Esophagus squamous epithelium (tissue), 5 donors: ENCODE results near the gene RIMKLA. TPM values are rescaled to one million over a fixed set of nuclear protein-coding genes. Genes with fewer than 3 reads are reported as not detected.

Experiments
- DNase-seq: peaks from one replicate; lab custom pipeline; 2025; lab: John Stamatoyannopoulos, UW
- H3K27ac ChIP-seq, 4 donors: fragments of 200-600 bp; sonication (generic); one replicate each; pipeline ENCODE4 v1.5.1; 2016 to 2019; ENCODE audit warnings: mild to moderate bottlenecking in 1 of 4
- H3K27me3 ChIP-seq, 4 donors: fragments of 200-600 bp; sonication (generic); 1 replicate in 3 of 4; 2 replicates in 1 of 4; pipeline versions ENCODE4 v1.5.1 to v1.6.0; 2017 to 2021; ENCODE audit warnings: antibody characterized with exemption in 1 of 4
- H3K36me3 ChIP-seq, 3 donors: fragments of 200-600 bp; sonication (generic); one replicate each; pipeline ENCODE4 v1.5.1; 2016 to 2019
- H3K4me1 ChIP-seq, 3 donors: fragments of 200-600 bp; sonication (generic); one replicate each; pipeline ENCODE4 v1.5.1; 2017 to 2019
- H3K4me3 ChIP-seq, 4 donors: fragments of 200-600 bp; sonication (generic); 1 replicate in 3 of 4; 2 replicates in 1 of 4; pipeline ENCODE4 v1.5.1; 2016 to 2019; ENCODE audit warnings: mild to moderate bottlenecking in 2 of 4, moderate library complexity in 1 of 4
- H3K9me3 ChIP-seq, 3 donors: fragments of 200-600 bp; sonication (generic); one replicate each; pipeline ENCODE4 v1.5.1; 2016 to 2019
- POLR2A ChIP-seq, 4 donors: fragments of 450-650 bp; IDR thresholded peaks; one replicate each; pipeline ENCODE4 v1.6.1; 2017; ENCODE audit warnings: antibody characterized with exemption in 4 of 4, mild to moderate bottlenecking in 4 of 4, moderate library complexity in 3 of 4
- WGBS, 2 donors: methylation state at CpG; one replicate each; pipeline ENCODE4 v1.1.5; 2018; 5-methylcytosine and 5-hydroxymethylcytosine counted together
- intact Hi-C: fragments of 100-400 bp; cut with DNase I; formaldehyde crosslinking; loops from one replicate; pipeline ENCODE4 v1.15.0; 2022
- total RNA-seq, 4 donors: library from RNA; depleted of rRNA; stranded (reverse); fragments of >200 nt; gene quantifications; one replicate each; pipeline ENCODE4 v1.1.0, GENCODE V29; 2016
- TF ChIP-seq, protein P1 (sequence below), 6 experiments: fragments of 450-650 bp in 4 of 6; fragments of 200-600 bp in 2 of 6; sonication (generic) in 2 of 6; IDR thresholded peaks; one replicate each; pipeline ENCODE4 v1.5.1; 2016 to 2019; ENCODE audit warnings: antibody characterized with exemption in 6 of 6, mild to moderate bottlenecking in 4 of 6, moderate library complexity in 4 of 6
- donor health status: DM: yes; HTN: yes; CAD: no.

RIMKLA gene
- total RNA-seq, 4 donors from 2014 or later: 0.04 to 0.57 (median 0.06) TPM; not detected in 1

GRCh38 chr1:42386051-42386450 lies 5.5 kb downstream of the RIMKLA start:
- TF ChIP-seq, protein P1, sequence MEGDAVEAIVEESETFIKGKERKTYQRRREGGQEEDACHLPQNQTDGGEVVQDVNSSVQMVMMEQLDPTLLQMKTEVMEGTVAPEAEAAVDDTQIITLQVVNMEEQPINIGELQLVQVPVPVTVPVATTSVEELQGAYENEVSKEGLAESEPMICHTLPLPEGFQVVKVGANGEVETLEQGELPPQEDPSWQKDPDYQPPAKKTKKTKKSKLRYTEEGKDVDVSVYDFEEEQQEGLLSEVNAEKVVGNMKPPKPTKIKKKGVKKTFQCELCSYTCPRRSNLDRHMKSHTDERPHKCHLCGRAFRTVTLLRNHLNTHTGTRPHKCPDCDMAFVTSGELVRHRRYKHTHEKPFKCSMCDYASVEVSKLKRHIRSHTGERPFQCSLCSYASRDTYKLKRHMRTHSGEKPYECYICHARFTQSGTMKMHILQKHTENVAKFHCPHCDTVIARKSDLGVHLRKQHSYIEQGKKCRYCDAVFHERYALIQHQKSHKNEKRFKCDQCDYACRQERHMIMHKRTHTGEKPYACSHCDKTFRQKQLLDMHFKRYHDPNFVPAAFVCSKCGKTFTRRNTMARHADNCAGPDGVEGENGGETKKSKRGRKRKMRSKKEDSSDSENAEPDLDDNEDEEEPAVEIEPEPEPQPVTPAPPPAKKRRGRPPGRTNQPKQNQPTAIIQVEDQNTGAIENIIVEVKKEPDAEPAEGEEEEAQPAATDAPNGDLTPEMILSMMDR (IDR thresholded peaks at IDR 0.05): no peak
- TF ChIP-seq POLR2A (IDR thresholded peaks at IDR 0.05): no peak
- no peak for DNase-seq
- 87 to 89% methylated on average over 5 to 6 of the region's 6 CpGs for WGBS, 2 donors
- no peak overlapping the region for H3K27ac ChIP-seq
- H3K9me3 ChIP-seq: no peaks in the 10 kb centered on the region
- H3K4me1 ChIP-seq: peaks cover 0 to 4% (median 3%) of the 10 kb centered on the region in 3 donors
- H3K4me3 ChIP-seq: no peak overlapping the region
- peaks cover 0 to 50% (median 4%) of the 10 kb centered on the region in 4 donors for H3K27me3 ChIP-seq
- intact Hi-C loops: no loop called here
- no peaks in the 10 kb centered on the region for H3K36me3 ChIP-seq

- Histone ChIP-seq H3K27ac (no peak overlapping the region), H3K36me3 (no peaks in the 10 kb centered on the region), H3K27me3 (peaks cover 0 to 7% (median 0%) of the 10 kb centered on the region in 4 donors), H3K9me3 (no peaks in the 10 kb centered on the region), H3K4me3 (no peak overlapping the region), H3K4me1 (peaks cover 0 to 17% (median 0%) of the 10 kb centered on the region in 3 donors)
- intact Hi-C loops: no loop called here
- TF ChIP-seq POLR2A (IDR thresholded peaks at IDR 0.05): no peak
- TF ChIP-seq, protein P1 (IDR thresholded peaks at IDR 0.05): no peak
- 49 to 83% methylated on average over 2 of the region's 2 CpGs for WGBS, 2 donors
- no peak for DNase-seq
These were observed 11.7 kb downstream of the RIMKLA start for GRCh38 chr1:42392255-42392654.

DNA sequence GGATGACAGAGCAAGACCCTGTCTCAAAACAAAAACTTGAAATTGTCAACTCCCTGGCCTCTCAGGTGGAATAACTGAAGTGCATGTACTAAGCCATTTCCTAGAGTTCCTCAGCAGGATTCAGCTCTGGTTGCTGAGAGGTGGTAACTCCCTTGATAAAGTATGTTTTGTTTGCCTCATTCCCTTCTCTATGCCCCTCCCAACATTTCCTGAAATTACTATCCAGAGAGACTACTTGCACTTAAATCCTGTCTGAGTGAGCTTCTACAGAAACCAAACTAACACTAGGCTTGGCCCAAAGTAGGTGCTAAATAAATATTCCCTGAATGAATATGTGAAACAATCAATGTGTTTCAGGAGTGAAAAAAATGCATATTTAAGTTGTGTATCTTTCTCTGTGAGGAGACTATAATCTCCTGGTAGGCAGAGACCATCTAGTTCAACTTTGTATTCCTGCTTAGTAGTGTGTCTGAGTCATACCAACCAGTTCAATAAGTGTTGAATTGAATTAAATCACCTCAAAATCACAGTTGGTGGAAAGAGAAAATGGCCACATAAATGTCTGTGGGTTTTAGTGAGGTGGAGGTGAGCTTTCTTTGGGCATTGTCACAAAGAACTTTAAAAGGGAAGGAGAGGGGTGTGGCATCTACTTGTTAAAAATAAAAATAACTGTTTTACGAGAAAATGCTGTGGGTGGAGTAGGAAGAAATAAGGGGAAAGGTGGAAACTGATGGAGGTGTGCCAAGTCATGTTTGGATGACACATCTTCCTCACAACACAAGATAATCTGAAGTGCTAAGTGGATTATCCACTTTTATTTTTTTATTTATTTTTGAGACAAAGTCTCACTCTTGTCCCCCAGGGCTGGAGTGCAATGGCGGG lies 12.6 kb downstream of the RIMKLA start:
- Histone ChIP-seq H3K36me3 (no peaks in the 10 kb centered on the region), H3K27ac (no peak overlapping the region), H3K9me3 (no peaks in the 10 kb centered on the region), H3K4me3 (no peak overlapping the region), H3K4me1 (peaks cover 0 to 17% (median 0%) of the 10 kb centered on the region in 3 donors), H3K27me3 (peaks cover 0 to 7% (median 0%) of the 10 kb centered on the region in 4 donors)
- TF ChIP-seq, protein P1 (IDR thresholded peaks at IDR 0.05): no peak
- no peak for TF ChIP-seq POLR2A (IDR thresholded peaks at IDR 0.05)
- intact Hi-C loops: no loop called here
- DNase-seq: no peak
- WGBS, 2 donors: 39 to 47% methylated on average over 2 of the region's 2 CpGs

DNA sequence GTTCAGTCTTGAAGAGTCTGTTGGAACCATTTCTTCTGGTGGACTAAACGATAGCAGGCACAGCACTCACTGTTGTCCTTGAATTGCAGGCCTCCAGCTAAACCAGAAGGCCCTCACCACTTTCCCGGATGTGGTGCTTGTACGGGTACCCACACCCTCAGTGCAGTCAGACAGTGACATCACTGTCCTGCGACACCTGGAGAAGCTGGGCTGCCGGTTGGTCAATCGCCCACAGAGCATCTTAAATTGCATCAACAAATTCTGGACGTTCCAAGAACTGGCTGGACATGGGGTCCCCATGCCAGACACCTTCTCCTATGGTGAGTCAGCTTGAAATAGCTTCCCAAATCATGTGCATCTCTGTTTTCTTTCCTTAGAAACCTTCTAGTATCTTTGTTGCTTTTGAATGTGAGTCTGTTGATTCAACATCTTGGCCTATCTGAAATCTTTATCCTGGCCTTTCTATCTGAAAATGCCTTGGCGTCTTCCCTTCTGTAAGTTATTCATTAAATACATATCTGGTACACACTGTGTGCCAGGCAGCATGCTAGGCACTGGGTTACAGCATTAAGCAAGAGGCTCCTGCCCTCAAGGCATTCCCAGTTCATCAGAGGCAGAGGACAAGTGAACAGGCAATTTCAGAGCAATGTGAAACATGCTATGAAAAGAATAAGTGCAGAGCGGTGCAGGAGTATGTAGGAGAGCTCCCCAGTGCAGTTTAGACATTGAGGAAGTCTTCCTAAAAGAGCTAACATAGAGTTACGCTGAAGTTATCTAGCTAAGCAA lies 18.9 kb downstream of the RIMKLA start:
- Histone ChIP-seq H3K4me3 (no peak overlapping the region), H3K27me3 (no peaks in the 10 kb centered on the region), H3K9me3 (no peaks in the 10 kb centered on the region), H3K4me1 (peaks cover 0 to 3% (median 0%) of the 10 kb centered on the region in 3 donors), H3K27ac (no peak overlapping the region), H3K36me3 (no peaks in the 10 kb centered on the region)
- intact Hi-C loops: no loop called here
- TF ChIP-seq POLR2A (IDR thresholded peaks at IDR 0.05): no peak
- TF ChIP-seq, protein P1 (IDR thresholded peaks at IDR 0.05): no peak
- no peak for DNase-seq
- 82 to 92% methylated on average over 8 to 10 of the region's 10 CpGs for WGBS, 2 donors
